HG03571 (cell line): ENCODE data around the gene RNF213.
"Not testable (repeated sequence)": the region's sequence is repeated elsewhere in the genome, so short reads cannot be mapped to it uniquely, and the experiment has no call there.

Source experiments
- ATAC-seq: cut with Tn5 transposase; IDR thresholded peaks from one replicate; pipeline ENCODE4 v1.9.1; 2021; ENCODE audit not compliant: unreplicated experiment

The RNF213 gene

GRCh38 chr17:80248894-80249710, 11.6 kb upstream of the RNF213 start:
- no peak for ATAC-seq

DNA sequence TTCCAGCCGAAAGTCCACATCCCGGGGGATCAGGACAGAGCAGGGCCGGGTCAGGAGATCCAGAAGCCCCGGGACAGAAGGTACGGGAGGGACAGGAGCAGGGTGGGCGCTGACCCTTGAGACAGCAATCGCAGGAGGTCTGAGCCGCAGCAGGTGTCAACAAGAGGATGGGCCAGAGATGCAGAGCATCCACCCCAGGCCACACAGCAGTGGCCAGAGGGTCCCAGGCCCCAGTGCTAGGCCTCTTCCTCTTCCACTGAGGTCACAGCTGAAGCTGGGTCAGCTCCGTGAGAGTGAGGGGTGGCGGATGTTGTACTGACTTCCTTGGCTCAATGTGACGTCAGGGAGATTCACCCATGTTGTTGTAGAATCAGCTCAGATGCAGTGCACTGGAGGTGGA, 8.7 kb upstream of the RNF213 start:
- ATAC-seq, result no peak

GRCh38 chr17:80252871-80253270, 7.8 kb upstream of the RNF213 start:
- no peak for ATAC-seq

DNA sequence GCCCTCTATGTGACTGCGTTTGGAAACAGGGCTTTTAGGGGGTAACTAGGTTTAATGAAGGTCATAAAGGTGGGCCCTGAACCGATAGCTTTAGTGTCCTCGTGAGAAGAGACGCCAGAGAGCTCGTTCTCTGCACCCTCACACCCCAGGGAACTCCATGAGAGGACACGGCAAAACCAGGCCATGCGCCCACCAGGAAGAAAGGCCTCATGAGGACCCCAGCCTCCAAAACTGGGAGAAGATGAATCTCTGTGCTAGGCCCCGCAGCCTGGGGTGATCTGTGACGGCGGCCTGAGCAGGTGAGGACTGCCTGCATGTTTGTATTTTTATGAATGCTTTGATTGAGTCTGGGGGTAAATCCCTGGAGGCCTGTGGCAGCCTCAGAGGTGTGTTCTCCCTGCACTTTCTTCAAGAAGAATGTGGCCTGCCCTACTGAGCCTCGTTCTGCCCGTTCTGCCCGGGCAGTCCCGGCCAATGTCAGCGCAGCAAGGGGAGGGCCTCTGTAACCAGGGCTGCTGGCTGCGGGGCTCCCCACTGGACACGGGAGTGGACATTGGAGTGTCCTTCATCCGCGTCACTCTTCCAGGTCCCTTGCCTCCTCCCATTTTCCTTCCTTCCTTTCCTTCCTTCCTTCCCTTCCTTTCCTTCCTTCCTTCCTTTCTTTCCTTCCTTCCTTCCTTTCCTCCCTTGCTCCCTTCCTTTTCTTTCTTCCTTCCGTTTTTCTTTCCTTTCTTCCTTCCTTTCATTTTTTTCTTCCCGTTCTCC, 6.8 kb upstream of the RNF213 start:
- ATAC-seq, result no peak

DNA sequence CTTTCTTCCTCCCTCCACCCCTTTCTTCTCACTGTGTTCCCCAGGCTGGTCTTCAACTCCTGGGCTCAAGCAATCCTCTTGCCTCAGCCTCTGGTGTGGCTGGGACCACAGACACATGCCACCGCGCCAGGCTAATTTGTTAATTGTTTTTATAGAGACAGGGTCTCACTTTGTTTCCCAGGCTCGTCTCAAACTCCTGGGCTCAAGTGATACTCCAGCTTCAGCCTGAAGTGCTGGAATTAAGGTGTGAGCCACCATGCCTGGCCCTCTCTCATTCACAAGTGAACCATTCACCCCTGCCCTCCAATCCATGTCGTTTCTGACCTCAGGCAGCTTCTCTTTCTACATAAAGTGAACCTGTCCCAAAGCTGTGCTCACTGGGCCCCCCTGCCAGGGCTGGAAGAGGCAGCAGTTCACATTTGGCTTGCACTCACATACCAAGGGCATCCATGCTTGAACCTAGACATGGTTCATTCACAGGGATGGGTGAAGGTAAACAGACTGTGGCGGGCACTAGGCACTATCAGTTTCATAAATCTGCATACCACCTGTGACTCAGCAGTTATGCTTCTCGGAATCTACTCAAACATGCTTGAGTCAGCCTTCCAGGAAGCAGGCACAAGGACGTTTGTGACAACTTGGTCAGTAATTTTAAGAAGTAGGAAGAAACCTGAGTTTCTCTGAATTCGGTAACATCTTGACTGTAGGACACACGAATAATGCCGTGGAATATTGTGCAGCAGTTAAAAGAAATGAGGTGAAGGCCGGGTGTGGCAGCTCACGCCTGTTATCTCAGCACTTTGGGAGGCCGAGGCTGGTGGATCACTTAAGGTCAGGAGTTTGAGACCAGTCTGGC, 6.0 kb upstream of the RNF213 start:
- ATAC-seq, result peak; percentile 46

DNA sequence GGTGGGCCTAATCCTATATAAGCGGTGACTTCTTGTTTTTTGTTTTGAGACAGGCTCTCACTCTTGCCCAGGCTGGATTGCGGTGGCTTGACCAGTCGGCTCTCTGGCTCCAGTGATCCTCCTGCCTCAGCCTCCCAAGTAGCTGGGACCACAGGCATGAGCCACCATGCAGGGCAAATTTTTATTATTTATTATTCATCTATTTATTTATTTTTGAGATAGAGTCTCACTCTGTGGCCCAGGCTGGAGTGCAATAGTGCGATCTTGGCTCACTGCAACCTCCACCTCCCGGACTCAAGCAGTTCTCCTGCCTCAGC, 4.7 kb upstream of the RNF213 start:
- no peak for ATAC-seq

DNA sequence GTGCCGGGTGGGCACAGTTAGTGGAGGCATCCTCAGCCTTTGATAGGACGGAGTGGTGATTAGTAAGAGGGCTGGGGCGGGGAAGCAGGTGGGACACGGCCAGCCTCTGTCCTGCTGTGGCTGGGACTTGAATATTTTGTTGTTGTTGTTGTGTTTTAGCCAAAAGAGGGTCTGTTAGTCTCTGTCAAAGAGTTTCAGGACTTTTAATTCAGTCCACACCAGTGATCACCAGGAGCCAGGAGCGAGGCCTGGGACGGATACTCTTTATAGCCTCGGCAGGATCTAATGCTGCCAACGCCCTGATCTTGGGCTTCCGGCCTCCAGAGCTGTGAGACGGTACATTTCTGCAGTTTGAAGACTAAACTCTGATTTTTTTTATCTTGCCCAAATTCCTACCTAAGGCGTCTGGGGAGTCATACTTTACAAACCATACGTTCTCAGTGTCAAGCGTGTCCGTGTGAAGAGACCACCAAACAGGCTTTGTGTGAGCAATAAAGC, 2.9 kb upstream of the RNF213 start:
- no peak for ATAC-seq

DNA sequence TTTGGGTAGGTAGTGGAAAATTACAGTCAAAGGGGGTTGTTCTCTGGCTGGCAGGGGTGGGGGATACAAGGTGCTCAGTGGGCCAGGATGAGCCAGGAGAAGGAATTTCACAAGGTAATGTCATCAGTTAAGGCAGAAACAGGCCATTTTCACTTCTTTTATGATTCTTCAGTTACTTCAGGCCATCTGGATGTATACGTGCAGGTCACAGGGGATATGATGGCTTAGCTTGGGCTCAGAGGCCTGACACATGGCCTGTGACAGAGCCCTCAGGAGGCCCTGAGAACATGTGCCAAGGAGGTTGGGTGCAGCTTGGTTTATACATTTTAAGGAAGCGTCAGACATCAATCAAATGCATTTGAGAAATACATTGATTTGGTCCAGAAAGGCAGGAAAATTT, 2.4 kb upstream of the RNF213 start:
- ATAC-seq, result not testable (repeated sequence)

DNA sequence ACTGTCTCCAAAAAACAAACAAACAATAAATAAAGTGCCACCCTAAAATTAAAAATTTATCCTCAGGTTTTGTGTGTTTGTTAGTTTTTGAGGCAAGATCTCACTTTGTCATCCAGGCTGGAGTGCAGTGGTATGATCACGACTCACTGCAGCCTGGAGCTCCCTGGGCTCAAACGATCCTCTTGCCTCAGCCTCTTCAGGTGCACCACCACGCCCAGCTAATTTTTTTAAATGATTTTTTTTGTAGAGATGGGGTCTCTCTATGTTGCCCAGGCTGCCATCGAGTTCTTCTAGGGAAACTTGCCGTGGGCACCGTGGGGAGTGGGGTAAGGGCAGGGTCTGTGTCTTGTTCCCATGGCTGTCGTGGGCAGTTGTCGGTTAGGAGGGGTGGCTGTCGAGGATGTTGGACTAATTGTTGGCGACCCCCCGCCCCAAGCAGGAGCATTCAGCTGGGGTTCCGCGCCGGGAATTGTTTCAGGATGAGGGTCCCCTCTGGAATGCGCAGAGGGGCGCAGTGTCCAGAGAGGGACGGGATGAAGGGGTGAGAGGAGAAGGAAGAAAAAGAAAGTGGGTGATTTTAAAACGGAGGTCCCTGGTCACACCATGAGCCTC, 1.1 kb upstream of the RNF213 start:
- no peak for ATAC-seq

- peak; percentile 36 for ATAC-seq
Observed at GRCh38 chr17:80260069-80260535, 550 bp upstream of the RNF213 start.

DNA sequence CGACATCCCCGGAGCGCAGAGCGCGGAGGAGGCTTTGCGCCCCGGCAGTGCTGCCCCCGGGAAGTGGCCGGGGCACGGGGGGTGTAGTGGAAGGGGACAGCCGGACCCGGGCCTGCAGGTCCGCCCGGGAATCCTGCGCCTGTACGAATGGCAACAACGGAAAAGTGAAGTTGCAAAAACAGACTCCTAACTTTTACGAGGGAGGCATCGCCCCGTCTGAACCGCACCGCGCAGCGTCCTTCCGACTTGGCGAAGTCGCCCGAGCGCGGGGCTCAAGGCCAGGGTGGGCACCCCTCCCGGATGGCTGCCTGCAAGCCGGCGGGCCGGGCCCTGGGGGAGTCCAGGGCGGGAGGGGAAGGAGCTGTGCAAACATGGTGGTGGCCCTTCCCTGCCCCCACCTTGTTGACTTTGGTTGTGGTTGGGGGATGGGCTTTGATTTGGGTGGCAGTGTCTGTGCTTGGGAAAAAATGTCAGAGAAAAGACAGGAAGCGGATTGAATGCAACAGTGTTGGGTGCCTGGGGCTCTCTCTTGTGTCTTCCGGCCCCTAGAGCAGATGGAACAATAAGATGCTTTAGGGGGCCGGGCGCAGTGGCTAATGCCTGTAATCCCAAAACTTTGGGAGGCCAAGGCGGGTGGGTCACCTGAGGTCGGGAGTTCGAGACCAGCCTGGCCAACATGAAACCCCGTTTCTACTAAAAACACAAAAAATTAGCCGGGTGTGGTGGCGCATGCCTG, 675 bp downstream of the RNF213 start:
- no peak for ATAC-seq

GRCh38 chr17:80261895-80262279, 1.2 kb downstream of the RNF213 start:
- ATAC-seq, result no peak

DNA sequence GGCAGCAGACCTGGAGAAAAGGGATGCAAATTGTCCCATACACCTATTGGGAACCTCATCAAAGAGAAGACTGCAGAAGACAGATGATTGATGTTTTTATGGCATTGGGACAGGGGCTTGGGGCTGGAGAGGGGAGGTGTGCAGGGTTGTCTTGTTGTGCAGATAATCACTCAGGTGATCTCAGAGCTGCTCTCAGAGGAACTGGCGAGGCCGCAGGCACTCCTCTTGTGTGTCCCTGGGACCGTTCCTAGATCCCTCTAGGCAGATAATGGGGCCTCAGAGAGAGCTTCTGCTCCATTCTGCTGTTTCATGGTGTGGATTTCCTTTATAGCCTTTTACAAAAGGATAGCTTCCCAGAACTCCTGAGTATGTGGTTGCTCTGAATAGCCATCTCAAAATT, 1.6 kb downstream of the RNF213 start:
- no peak for ATAC-seq

DNA sequence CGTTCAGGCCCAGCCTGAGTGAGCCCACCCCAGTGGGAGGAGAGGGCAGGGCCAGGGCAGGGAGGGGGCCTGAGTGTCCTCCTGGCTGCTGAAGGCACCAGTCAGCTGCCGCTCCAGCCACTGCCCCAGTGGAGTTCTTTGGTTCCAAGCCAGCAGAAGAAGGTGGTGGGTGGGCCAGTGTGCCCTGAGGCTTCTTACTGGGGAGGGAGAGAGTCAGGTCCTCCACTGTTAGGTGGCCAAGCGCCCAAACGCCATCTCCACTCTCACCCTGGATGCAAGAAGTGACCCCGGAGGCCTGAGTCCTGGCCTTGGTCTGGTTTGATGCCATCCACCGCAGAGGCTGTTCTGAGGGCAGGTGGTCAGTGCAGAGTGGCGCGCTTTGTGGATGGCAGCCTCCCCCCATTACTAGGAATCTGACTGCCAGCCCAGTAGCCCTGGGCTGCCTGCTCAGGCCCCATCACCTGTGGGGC, 2.2 kb downstream of the RNF213 start:
- ATAC-seq, result no peak

GRCh38 chr17:80263253-80264204, 2.9 kb downstream of the RNF213 start:
- peak; percentile 41 for ATAC-seq

- no peak for ATAC-seq
Observed at GRCh38 chr17:80264205-80265075, 3.8 kb downstream of the RNF213 start.

GRCh38 chr17:80265205-80266068, 4.8 kb downstream of the RNF213 start:
- ATAC-seq, result no peak
